ENCODE measurements around the gene GIGYF1.
A peak's percentile ranks its signal among the peaks of the same experiment; 100 is the strongest.

GIGYF1 gene

DNA sequence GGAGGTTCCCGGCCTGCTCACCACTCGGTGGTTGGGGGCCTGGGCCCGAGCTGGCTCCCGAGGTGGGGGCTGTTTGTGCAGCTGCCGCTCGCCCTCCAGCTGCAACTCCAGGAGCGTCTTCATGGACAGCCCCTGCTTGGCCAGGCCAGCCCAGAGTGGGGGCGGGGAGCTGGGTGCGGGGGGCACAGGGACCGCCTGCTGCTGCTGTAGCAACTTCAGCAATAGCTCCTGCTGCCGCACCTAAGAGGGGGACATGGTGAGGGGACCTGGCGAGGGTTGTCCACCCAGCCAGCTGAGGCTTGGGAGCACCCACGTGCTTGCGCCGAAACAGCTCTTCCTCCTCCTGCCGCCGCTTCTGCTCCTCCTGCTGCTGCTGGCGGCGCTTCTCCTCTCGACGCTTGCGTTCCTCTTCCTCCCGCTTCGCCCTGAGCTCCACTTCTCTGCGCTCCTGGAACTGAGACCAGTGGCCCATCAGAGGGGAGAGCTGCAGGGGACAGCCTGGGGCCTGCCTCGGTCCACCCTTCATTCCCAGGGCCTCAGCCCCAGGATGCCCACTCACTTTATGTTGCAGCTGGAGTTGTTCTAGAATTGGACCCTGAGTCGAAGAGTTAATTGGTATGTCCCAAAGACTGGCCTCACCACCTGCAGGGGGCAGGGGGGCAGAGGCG is 10.9 kb downstream of the GIGYF1 start:
- no peak for TF ChIP-seq ZFX (IDR thresholded peaks at IDR 0.05)
- TF ChIP-seq, protein P1, sequence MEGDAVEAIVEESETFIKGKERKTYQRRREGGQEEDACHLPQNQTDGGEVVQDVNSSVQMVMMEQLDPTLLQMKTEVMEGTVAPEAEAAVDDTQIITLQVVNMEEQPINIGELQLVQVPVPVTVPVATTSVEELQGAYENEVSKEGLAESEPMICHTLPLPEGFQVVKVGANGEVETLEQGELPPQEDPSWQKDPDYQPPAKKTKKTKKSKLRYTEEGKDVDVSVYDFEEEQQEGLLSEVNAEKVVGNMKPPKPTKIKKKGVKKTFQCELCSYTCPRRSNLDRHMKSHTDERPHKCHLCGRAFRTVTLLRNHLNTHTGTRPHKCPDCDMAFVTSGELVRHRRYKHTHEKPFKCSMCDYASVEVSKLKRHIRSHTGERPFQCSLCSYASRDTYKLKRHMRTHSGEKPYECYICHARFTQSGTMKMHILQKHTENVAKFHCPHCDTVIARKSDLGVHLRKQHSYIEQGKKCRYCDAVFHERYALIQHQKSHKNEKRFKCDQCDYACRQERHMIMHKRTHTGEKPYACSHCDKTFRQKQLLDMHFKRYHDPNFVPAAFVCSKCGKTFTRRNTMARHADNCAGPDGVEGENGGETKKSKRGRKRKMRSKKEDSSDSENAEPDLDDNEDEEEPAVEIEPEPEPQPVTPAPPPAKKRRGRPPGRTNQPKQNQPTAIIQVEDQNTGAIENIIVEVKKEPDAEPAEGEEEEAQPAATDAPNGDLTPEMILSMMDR (conservative IDR thresholded peaks at IDR 0.05) = no peak
- H3K27ac ChIP-seq = no peak overlapping the region

GRCh38 chr7:100682228-100682741 is 11.8 kb downstream of the GIGYF1 start:
- H3K27ac ChIP-seq = no peak overlapping the region
- TF ChIP-seq ZFX (IDR thresholded peaks at IDR 0.05) = no peak
- TF ChIP-seq, protein P1 (conservative IDR thresholded peaks at IDR 0.05) = no peak

DNA sequence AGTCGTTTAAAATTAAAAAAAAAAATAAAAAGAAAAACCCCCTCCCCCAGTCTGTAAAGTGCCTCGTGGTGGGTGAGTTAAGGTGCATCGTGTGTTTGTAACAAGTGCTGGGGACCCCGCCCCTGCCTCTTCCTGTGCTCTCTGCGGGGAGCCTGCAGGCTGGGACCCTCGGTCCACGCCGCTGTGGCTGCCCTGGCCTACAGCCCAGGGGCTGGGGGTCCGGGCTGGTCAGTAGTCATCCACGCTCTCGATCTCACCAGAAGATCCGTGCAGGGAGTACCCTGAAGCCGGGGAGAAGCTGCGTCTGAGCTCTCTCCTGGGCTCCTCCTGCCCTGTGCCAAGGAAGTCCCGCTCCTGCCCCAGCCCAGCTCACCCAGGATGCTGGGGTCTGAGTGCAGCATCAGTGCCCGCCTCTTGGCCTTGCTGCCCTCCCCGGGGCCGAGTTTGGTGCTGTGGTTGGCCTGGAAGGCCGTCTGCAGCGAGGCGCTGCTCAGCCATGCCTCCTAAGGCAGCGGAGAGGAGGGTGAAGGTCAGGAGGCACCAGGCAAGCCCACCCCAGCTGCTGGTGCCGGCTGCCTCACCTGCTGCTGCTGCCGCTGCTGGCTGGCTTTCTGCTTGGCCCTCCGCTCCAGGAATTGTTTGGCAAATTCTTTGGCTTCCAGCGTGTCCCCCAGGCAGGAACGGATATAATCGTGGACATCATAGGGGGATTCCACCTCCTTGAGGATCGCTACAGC is 12.4 kb downstream of the GIGYF1 start:
- TF ChIP-seq ZFX (IDR thresholded peaks at IDR 0.05) = no peak
- TF ChIP-seq, protein P1 (conservative IDR thresholded peaks at IDR 0.05) = no peak
- H3K27ac ChIP-seq = no peak overlapping the region

GRCh38 chr7:100680576-100681271 is 13.3 kb downstream of the GIGYF1 start:
- no peak overlapping the region for H3K27ac ChIP-seq
- no peak for TF ChIP-seq ZFX (IDR thresholded peaks at IDR 0.05)
- TF ChIP-seq, protein P1 (conservative IDR thresholded peaks at IDR 0.05) = no peak

GRCh38 chr7:100679927-100680575 is 14.0 kb downstream of the GIGYF1 start:
- no peak overlapping the region; the same call in 1 of the 2 replicates for H3K27ac ChIP-seq

GRCh38 chr7:100679129-100679926 is 14.7 kb downstream of the GIGYF1 start:
- TF ChIP-seq, protein P1 (conservative IDR thresholded peaks at IDR 0.05) = no peak
- TF ChIP-seq ZFX (IDR thresholded peaks at IDR 0.05) = no peak
- H3K27ac ChIP-seq = peak overlapping the region; percentile 0; the same call in 1 of the 2 replicates

More at GRCh38 chr7:100679927-100680575, 14.0 kb downstream of the GIGYF1 start:
- no peak for TF ChIP-seq ZFX (IDR thresholded peaks at IDR 0.05)
- TF ChIP-seq, protein P1 (conservative IDR thresholded peaks at IDR 0.05) = no peak

All from C4-2B (cell line).